Suprapubic skin (tissue), 4 donors: ENCODE measurements around the gene COPA. TPM values are rescaled to one million over a fixed set of nuclear protein-coding genes. Genes with fewer than 3 reads are reported as not detected.

Experiments used
- DNase-seq, 2 donors: peaks; one replicate each; pipeline ENCODE4 v3.0.0-alpha.2; 2019; ENCODE audit warnings: low spot score in 2 of 2
- H3K27ac ChIP-seq: fragments of 200-600 bp; sonication (generic); one replicate; pipeline ENCODE4 v1.5.1; 2019
- H3K27me3 ChIP-seq: fragments of 200-600 bp; sonication (generic); one replicate; pipeline ENCODE4 v1.5.1; 2019
- H3K36me3 ChIP-seq: fragments of 200-600 bp; sonication (generic); one replicate; pipeline ENCODE4 v1.5.1; 2019
- H3K4me1 ChIP-seq: fragments of 200-600 bp; sonication (generic); one replicate; pipeline ENCODE4 v1.5.1; 2019
- H3K4me3 ChIP-seq: fragments of 200-600 bp; sonication (generic); one replicate; pipeline ENCODE4 v1.5.1; 2019; ENCODE audit warnings: mild to moderate bottlenecking
- H3K9me3 ChIP-seq: fragments of 200-600 bp; sonication (generic); one replicate; pipeline ENCODE4 v1.5.1; 2019
- EP300 ChIP-seq: sonication (generic); formaldehyde crosslinking; IDR thresholded peaks from one replicate; pipeline ENCODE4 v1.6.1; 2017; ENCODE audit warnings: antibody characterized with exemption
- POLR2A ChIP-seq, 2 donors: fragments of 450-650 bp; IDR thresholded peaks; one replicate each; pipeline ENCODE4 v1.6.1; 2017; ENCODE audit warnings: antibody characterized with exemption in 2 of 2, mild to moderate bottlenecking in 2 of 2, moderate library complexity in 2 of 2
- POLR2AphosphoS5 ChIP-seq, 3 donors: sonication (generic); formaldehyde crosslinking; IDR thresholded peaks; one replicate each; pipeline ENCODE4 v1.6.1; 2017; ENCODE audit warnings: antibody characterized with exemption in 3 of 3
- WGBS: methylation state at CpG from one replicate; pipeline ENCODE4 v1.1.5; 2018; 5-methylcytosine and 5-hydroxymethylcytosine counted together
- total RNA-seq, 4 donors: library from RNA; depleted of rRNA; stranded (reverse); fragments of >200 nt; gene quantifications; one replicate each; pipeline ENCODE4 v1.1.0, GENCODE V29; 2016
- TF ChIP-seq, protein P1 (sequence below), 2 donors: fragments of 200-600 bp in 1 of 2; fragments of 450-650 bp in 1 of 2; sonication (generic) in 1 of 2; IDR thresholded peaks; one replicate each; pipeline ENCODE4 v1.5.1; 2016 to 2019; ENCODE audit warnings: antibody characterized with exemption in 2 of 2, mild to moderate bottlenecking in 1 of 2, moderate library complexity in 1 of 2

COPA gene
- total RNA-seq, 4 donors from 2014 or later = 62.5 to 92.9 (median 87.2) TPM

DNA sequence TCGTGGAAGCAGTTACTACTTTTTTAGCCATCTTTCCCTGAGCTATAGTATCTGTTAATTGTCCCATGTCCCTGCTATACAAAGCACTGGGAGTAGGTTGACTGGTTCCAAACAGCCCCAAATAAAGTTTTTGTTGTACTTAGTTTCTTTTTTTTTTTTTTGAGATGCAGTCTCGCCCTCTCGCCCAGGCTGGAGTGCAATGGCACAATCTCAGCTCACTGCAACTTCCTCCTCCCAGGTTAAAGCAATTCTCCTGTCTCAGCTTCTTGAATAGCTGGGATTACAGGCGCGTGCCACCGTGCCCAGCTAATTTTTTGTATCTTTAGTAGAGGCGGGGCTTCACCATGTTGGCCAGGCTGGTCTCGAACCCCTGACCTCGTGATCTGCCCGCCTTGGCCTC lies 3.4 kb upstream of the COPA start:
- Histone ChIP-seq H3K36me3 (peaks cover 41% of the 10 kb centered on the region), H3K4me3 (no peak overlapping the region), H3K4me1 (peaks cover 25% of the 10 kb centered on the region), H3K27me3 (no peaks in the 10 kb centered on the region), H3K27ac (no peak overlapping the region), H3K9me3 (no peaks in the 10 kb centered on the region)
- DNase-seq = no peak
- TF ChIP-seq POLR2AphosphoS5 (IDR thresholded peaks at IDR 0.05) (no peak), POLR2A (IDR thresholded peaks at IDR 0.05) (no peak), EP300 (no peak)
- TF ChIP-seq, protein P1, sequence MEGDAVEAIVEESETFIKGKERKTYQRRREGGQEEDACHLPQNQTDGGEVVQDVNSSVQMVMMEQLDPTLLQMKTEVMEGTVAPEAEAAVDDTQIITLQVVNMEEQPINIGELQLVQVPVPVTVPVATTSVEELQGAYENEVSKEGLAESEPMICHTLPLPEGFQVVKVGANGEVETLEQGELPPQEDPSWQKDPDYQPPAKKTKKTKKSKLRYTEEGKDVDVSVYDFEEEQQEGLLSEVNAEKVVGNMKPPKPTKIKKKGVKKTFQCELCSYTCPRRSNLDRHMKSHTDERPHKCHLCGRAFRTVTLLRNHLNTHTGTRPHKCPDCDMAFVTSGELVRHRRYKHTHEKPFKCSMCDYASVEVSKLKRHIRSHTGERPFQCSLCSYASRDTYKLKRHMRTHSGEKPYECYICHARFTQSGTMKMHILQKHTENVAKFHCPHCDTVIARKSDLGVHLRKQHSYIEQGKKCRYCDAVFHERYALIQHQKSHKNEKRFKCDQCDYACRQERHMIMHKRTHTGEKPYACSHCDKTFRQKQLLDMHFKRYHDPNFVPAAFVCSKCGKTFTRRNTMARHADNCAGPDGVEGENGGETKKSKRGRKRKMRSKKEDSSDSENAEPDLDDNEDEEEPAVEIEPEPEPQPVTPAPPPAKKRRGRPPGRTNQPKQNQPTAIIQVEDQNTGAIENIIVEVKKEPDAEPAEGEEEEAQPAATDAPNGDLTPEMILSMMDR (IDR thresholded peaks at IDR 0.05) = no peak
- 96% methylated on average over 7 of the region's 10 CpGs for WGBS

DNA sequence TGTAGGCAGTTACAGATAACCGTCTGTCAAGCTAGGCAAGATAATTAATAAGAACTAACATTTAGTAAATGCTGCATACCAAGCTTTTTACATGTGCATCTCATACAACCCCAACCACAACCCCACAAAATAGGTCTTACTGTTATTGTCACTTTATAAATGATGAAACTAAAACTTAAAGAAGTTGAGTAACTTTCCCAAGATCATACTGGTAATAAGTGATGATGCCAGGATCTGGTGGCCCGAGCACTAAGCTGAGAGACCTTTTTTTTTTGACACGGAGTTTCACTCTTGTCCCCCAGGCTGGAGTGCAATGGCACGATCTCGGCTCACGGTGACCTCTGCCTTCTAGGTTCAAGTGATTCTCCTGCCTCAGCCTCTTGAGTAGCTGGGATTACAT lies 1.9 kb upstream of the COPA start:
- WGBS = 98% methylated on average over 6 of the region's 6 CpGs
- Histone ChIP-seq H3K36me3 (peaks cover 29% of the 10 kb centered on the region), H3K27me3 (no peaks in the 10 kb centered on the region), H3K9me3 (no peaks in the 10 kb centered on the region), H3K4me1 (peaks cover 40% of the 10 kb centered on the region), H3K4me3 (no peak overlapping the region), H3K27ac (no peak overlapping the region)
- no peak for TF ChIP-seq POLR2A (IDR thresholded peaks at IDR 0.05)
- TF ChIP-seq POLR2AphosphoS5 (IDR thresholded peaks at IDR 0.05) = no peak
- TF ChIP-seq EP300 = no peak
- TF ChIP-seq, protein P1 (IDR thresholded peaks at IDR 0.05) = no peak
- DNase-seq = no peak

DNA sequence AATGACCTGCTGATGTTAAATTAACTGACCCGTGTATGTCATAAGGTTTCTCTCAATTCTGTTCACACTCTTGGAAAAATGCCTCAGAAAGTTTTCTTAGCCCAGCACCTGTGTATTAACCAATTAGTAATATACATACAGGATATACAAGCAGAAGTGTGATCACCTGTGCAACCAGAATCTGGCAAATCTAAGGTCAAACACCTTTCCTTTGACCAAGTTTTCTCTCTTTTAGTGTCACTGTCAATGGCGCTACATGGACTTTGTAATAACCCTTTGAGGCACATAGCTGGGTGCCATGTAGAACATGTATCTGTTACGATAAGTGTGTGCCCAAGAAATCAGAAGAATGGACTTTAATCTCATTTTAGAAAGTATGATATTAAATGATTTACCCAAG lies 1.2 kb upstream of the COPA start:
- H3K27ac ChIP-seq = no peak overlapping the region
- WGBS = 77% methylated on average over 3 of the region's 3 CpGs
- no peak for TF ChIP-seq POLR2AphosphoS5 (IDR thresholded peaks at IDR 0.05)
- TF ChIP-seq EP300 = no peak
- TF ChIP-seq POLR2A (IDR thresholded peaks at IDR 0.05) = no peak
- TF ChIP-seq, protein P1 (IDR thresholded peaks at IDR 0.05) = no peak
- peaks cover 45% of the 10 kb centered on the region for H3K4me1 ChIP-seq
- H3K27me3 ChIP-seq = no peaks in the 10 kb centered on the region
- peaks cover 28% of the 10 kb centered on the region for H3K36me3 ChIP-seq
- no peak for DNase-seq
- H3K9me3 ChIP-seq = no peaks in the 10 kb centered on the region
- H3K4me3 ChIP-seq = peak overlapping the region; percentile 96

DNA sequence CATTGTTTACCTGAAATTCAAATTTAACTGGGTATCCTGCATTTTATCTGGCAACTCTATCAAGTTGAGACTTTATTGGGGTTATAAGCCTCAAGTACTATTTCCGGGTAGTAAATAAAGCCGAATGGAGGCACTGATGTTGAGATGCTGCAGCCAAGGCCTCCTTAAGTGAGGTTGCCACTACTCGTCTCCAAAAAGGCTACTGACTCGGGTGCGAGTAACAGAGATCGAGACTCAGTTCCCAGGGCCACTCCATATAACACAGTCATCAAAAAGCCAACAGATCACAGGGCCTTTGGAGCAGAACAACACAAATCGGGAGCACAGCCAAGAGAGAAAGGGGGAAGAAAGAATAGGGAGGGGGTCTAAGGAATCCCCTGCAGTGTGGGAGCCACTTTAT lies 524 bp downstream of the COPA start:
- Histone ChIP-seq H3K27ac (peak overlapping the region; percentile 91), H3K4me1 (peaks cover 46% of the 10 kb centered on the region)
- WGBS = 0% methylated on average over 7 of the region's 7 CpGs

DNA sequence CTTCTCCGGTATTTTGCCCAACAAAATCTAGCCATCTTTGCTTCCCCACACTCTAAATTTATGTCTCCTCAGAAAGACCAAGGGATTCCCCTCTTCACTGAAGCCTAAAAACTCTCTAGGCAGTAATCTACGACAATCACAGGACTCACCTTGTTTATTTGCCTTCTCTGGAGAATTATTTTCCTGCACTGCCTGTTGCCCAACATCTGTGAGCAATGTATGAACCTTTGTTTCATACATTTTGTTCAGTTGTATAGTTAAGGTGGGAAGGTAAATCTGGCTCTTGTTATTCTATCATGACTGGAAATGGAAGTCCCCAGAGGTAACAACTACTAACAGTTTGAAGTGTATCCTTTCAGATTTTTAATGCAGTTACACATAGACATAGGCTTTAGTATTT lies 2.2 kb downstream of the COPA start:
- TF ChIP-seq POLR2A (IDR thresholded peaks at IDR 0.05) (no peak), EP300 (no peak), POLR2AphosphoS5 (IDR thresholded peaks at IDR 0.05) (no peak)
- TF ChIP-seq, protein P1 (IDR thresholded peaks at IDR 0.05) = no peak
- no peak overlapping the region for H3K4me3 ChIP-seq

More for the DNA sequence above, 524 bp downstream of the COPA start:
- TF ChIP-seq POLR2A (IDR thresholded peaks at IDR 0.05) = no peak
- TF ChIP-seq, protein P1 (IDR thresholded peaks at IDR 0.05) = no peak
- no peak for TF ChIP-seq EP300
- TF ChIP-seq POLR2AphosphoS5 (IDR thresholded peaks at IDR 0.05) = no peak
- DNase-seq = no peak
- no peaks in the 10 kb centered on the region for H3K27me3 ChIP-seq
- H3K36me3 ChIP-seq = peaks cover 24% of the 10 kb centered on the region
- H3K4me3 ChIP-seq = peak overlapping the region; percentile 96
- H3K9me3 ChIP-seq = no peaks in the 10 kb centered on the region

More for the DNA sequence above, 2.2 kb downstream of the COPA start:
- peaks cover 31% of the 10 kb centered on the region for H3K36me3 ChIP-seq
- no peak overlapping the region for H3K27ac ChIP-seq
- no peaks in the 10 kb centered on the region for H3K9me3 ChIP-seq
- DNase-seq = no peak
- H3K27me3 ChIP-seq = no peaks in the 10 kb centered on the region
- 59% methylated on average over 2 of the region's 2 CpGs for WGBS
- peaks cover 41% of the 10 kb centered on the region for H3K4me1 ChIP-seq
